Neural crest cell (in vitro differentiated cells): ENCODE results near the gene RGS11. TPM values are rescaled to one million over a fixed set of nuclear protein-coding genes. Genes with fewer than 3 reads are reported as not detected.

ENCODE experiments used
- DNase-seq: peaks from one replicate; pipeline ENCODE4 v3.0.0; 2021; ENCODE audit warnings: low read depth, mixed read lengths, low spot score
- H3K27ac Mint-ChIP-seq: one replicate; pipeline ENCODE4 v1.8.0; 2021; ENCODE audit warnings: mild to moderate bottlenecking, mixed read lengths; ENCODE audit not compliant: unreplicated experiment
- H3K27me3 Mint-ChIP-seq: 2 replicates; pipeline ENCODE4 v1.8.0; 2021; ENCODE audit warnings: low read depth, mild to moderate bottlenecking, mixed read lengths
- H3K36me3 Mint-ChIP-seq: 2 replicates; pipeline ENCODE4 v1.8.0; 2021; ENCODE audit warnings: low read depth, mild to moderate bottlenecking, mixed read lengths
- H3K4me1 Mint-ChIP-seq: 2 replicates; pipeline ENCODE4 v1.8.0; 2021; ENCODE audit warnings: mixed read lengths
- H3K4me3 Mint-ChIP-seq: one replicate; pipeline ENCODE4 v1.8.0; 2021; ENCODE audit warnings: mild to moderate bottlenecking, mixed read lengths
- H3K9me3 Mint-ChIP-seq: 2 replicates; pipeline ENCODE4 v1.8.0; 2021; ENCODE audit warnings: mixed read lengths
- CTCF ChIP-seq: fragments of 200-600 bp; sonication (generic); conservative IDR thresholded peaks from 2 replicates; pipeline ENCODE4 v1.5.0; 2021; ENCODE audit warnings: antibody characterized with exemption, mild to moderate bottlenecking
- total RNA-seq: library from RNA; stranded (reverse); gene quantifications from 2 replicates; pipeline ENCODE4 v1.2.1, GENCODE V29; 2021

The RGS11 gene
- total RNA-seq, 1 donor from 2014 or later = 2.8 TPM

GRCh38 chr16:228852-229730, 46.7 kb downstream of the RGS11 start, which contains the start of gene LUC7L:
LUC7L (minus strand) TSS chr16:229449; CDS start chr16:229339, 110 bp downstream.
- peaks cover 7% of the 10 kb centered on the region for H3K36me3 Mint-ChIP-seq
- H3K27ac Mint-ChIP-seq = peak within 1 kb of the TSS; percentile 98
- H3K4me3 Mint-ChIP-seq = peak within 1 kb of the TSS; percentile 94
- H3K4me1 Mint-ChIP-seq = peaks cover 29% of the 10 kb centered on the region
- H3K9me3 Mint-ChIP-seq = no peaks in the 10 kb centered on the region
- no peak for TF ChIP-seq CTCF
- peak; percentile 91 for DNase-seq
- H3K27me3 Mint-ChIP-seq = no peaks in the 10 kb centered on the region

- H3K4me3 Mint-ChIP-seq = peak overlapping the region; percentile 94
- peaks cover 29% of the 10 kb centered on the region for H3K4me1 Mint-ChIP-seq
- no peak for DNase-seq
- TF ChIP-seq CTCF = no peak
- peak overlapping the region; percentile 98 for H3K27ac Mint-ChIP-seq
- H3K36me3 Mint-ChIP-seq = peaks cover 7% of the 10 kb centered on the region
- no peaks in the 10 kb centered on the region for H3K9me3 Mint-ChIP-seq
- no peaks in the 10 kb centered on the region for H3K27me3 Mint-ChIP-seq
Measured at GRCh38 chr16:228151-228851, 47.4 kb downstream of the RGS11 start.

- no peak for DNase-seq
- TF ChIP-seq CTCF = no peak
- H3K36me3 Mint-ChIP-seq = peaks cover 5% of the 10 kb centered on the region
- no peak overlapping the region for H3K4me3 Mint-ChIP-seq
- no peaks in the 10 kb centered on the region for H3K27me3 Mint-ChIP-seq
- H3K4me1 Mint-ChIP-seq = no peaks in the 10 kb centered on the region
- H3K9me3 Mint-ChIP-seq = no peaks in the 10 kb centered on the region
- H3K27ac Mint-ChIP-seq = no peak overlapping the region
Measured at GRCh38 chr16:220021-220420, 55.7 kb downstream of the RGS11 start.

Other genes starting within 250 kb of the RGS11 start
- 35.8 and 36.7 TPM in 2 replicates for gene POLR3K, start 222.3 kb downstream of the RGS11 start, total RNA-seq
- 79.1 and 85.6 TPM in 2 replicates for gene SNRNP25, start 222.1 kb downstream of the RGS11 start, total RNA-seq
- 46.5 TPM in 2 replicates for gene RHBDF1, start 203.3 kb downstream of the RGS11 start, total RNA-seq
- 47.7 and 50.0 TPM in 2 replicates for gene MPG, start 197.7 kb downstream of the RGS11 start, total RNA-seq
- 41.5 and 45.4 TPM in 2 replicates for gene NPRL3, start 137.3 kb downstream of the RGS11 start, total RNA-seq
- gene HBZ, start 123.3 kb downstream of the RGS11 start, total RNA-seq = not detected in 2 replicates
- gene HBM, start 110.0 kb downstream of the RGS11 start, total RNA-seq = not detected in 2 replicates
- not detected in 2 replicates for gene HBA2, start 103.1 kb downstream of the RGS11 start, total RNA-seq
- not detected in 2 replicates for gene HBA1, start 99.3 kb downstream of the RGS11 start, total RNA-seq
- 1.8 and 2.9 TPM in 2 replicates for gene HBQ1, start 95.5 kb downstream of the RGS11 start, total RNA-seq
- 177 and 192 TPM in 2 replicates for gene LUC7L, start 46.5 kb downstream of the RGS11 start, total RNA-seq
- gene FAM234A, start 41.1 kb downstream of the RGS11 start, total RNA-seq = 89.8 and 97.8 TPM in 2 replicates
- 2.0 and 3.0 TPM in 2 replicates for gene ARHGDIG, start 4.6 kb upstream of the RGS11 start, total RNA-seq
- gene PDIA2, start 7.2 kb upstream of the RGS11 start, total RNA-seq = 1.4 and 2.1 TPM in 2 replicates
- 36.4 and 38.2 TPM in 2 replicates for gene AXIN1, start 76.8 kb upstream of the RGS11 start, total RNA-seq
- 80.4 and 84.6 TPM in 2 replicates for gene MRPL28, start 94.6 kb upstream of the RGS11 start, total RNA-seq
- 56.4 and 62.0 TPM in 2 replicates for gene PGAP6, start 106.0 kb upstream of the RGS11 start, total RNA-seq
- 233 and 254 TPM in 2 replicates for gene NME4, start 121.3 kb upstream of the RGS11 start, total RNA-seq
- gene DECR2, start 125.9 kb upstream of the RGS11 start, total RNA-seq = 22.4 and 25.7 TPM in 2 replicates
- gene RAB11FIP3, start 149.7 kb upstream of the RGS11 start, total RNA-seq = 70.5 and 72.2 TPM in 2 replicates